Measurements from ENCODE around the gene GRID2IP.

- TF ChIP-seq CTCF (IDR thresholded peaks at IDR 0.05; ENCODE audit: low read depth, low read length), result peak; percentile 30
- no peak for TF ChIP-seq POLR2A (IDR thresholded peaks at IDR 0.05; ENCODE audit: extremely low read depth, insufficient read length)
- TF ChIP-seq, protein P1, sequence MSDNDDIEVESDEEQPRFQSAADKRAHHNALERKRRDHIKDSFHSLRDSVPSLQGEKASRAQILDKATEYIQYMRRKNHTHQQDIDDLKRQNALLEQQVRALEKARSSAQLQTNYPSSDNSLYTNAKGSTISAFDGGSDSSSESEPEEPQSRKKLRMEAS (IDR thresholded peaks at IDR 0.05; ENCODE audit: low read depth, low read length), result peak; percentile 67
- TF ChIP-seq MYC (IDR thresholded peaks at IDR 0.05; ENCODE audit: low read depth, low read length), result peak; percentile 36; the same call in 1 of the 2 replicates
Measured at GRCh38 chr7:6489612-6490011, 61.6 kb downstream of the GRID2IP start.
